HepG2 (cell line): ENCODE data around the gene COX4I2. TPM values are rescaled to one million over a fixed set of nuclear protein-coding genes. Genes with fewer than 3 reads are reported as not detected.
A peak's percentile ranks its signal among the peaks of the same experiment; 100 is the strongest.
"Not testable (repeated sequence)": the region's sequence is repeated elsewhere in the genome, so short reads cannot be mapped to it uniquely, and the experiment has no call there.

Source experiments
- ATAC-seq: fragments of 200-7000 bp; cut with Tn5 transposase; 3 replicates; pipeline ENCODE4 v1.9.1; 2020; ENCODE audit warnings: mild to moderate bottlenecking, moderate library complexity
- BruUV-seq: library from RNA; stranded (reverse); fragments of 400-500 nt; replicated peaks from 2 replicates; lab custom pipeline; 2021; lab: Mats Ljungman, UMichigan
- CTCF ChIA-PET: fragments of 300-600 bp; formaldehyde crosslinking; extraction: SDS; loops from one replicate; lab custom pipeline; 2021; ENCODE audit warnings: low total read pairs, inconsistent platforms, low intra/inter-chr PET ratio; lab: Yijun Ruan, JAX
- POLR2A ChIA-PET: fragments of 350-600 bp; sonication (Branson Sonifier 250); formaldehyde crosslinking; loops from one replicate; lab custom pipeline; 2020; ENCODE audit warnings: antibody characterized with exemption, inconsistent platforms; lab: Yijun Ruan, JAX
- DNase-seq: peaks from one replicate; pipeline ENCODE4 v3.0.0-alpha.2; 2015; ENCODE audit warnings: low spot score
- FAIRE-seq: peaks from 3 replicates; lab custom pipeline; 2011; peaks lifted over from hg19 to GRCh38; lab: Jason Lieb, UNC
- H2AFZ ChIP-seq: one replicate; pipeline ENCODE4 v1.6.1; 2011; ENCODE audit warnings: low read length, inconsistent platforms
- H3K27ac ChIP-seq: fragments of 300-600 bp; 3 replicates; pipeline ENCODE4 v1.8.0; 2011; ENCODE audit warnings: mixed run types, mild to moderate bottlenecking, mixed read lengths, low read length, inconsistent platforms; ENCODE audit not compliant: insufficient read depth; ENCODE audit errors: extremely low read length
- H3K27me3 ChIP-seq, 2 experiments: fragments of 200-600 bp in 1 of 2; 2 replicates in 1 of 2; 3 replicates in 1 of 2; pipeline versions ENCODE4 v1.6.0 to v1.8.0; 2011; ENCODE audit warnings: low read length in 2 of 2, mild to moderate bottlenecking in 2 of 2, moderate library complexity in 2 of 2, inconsistent platforms in 1 of 2; ENCODE audit not compliant: insufficient read depth in 2 of 2, control insufficient read depth in 1 of 2
- H3K36me3 ChIP-seq, 2 experiments: fragments of 200-600 bp in 1 of 2; replicated peaks in 1 of 2; 2 replicates in 1 of 2; 3 replicates in 1 of 2; pipeline versions ENCODE4 v1.5.1 to v1.8.0; 2011; ENCODE audit warnings: low read length in 2 of 2, inconsistent platforms in 1 of 2; ENCODE audit not compliant: insufficient read depth in 2 of 2, control insufficient read depth in 1 of 2
- H3K4me1 ChIP-seq: 2 replicates; pipeline ENCODE4 v1.5.1; 2012; ENCODE audit warnings: low read length, inconsistent platforms; ENCODE audit not compliant: insufficient read depth
- H3K4me2 ChIP-seq: 2 replicates; pipeline ENCODE4 v1.6.0; 2011; ENCODE audit warnings: low read depth, low read length, inconsistent platforms
- H3K4me3 ChIP-seq, 3 experiments: fragments of 200-600 bp in 1 of 3; sonication (generic), shearing (Covaris generic) in 1 of 3; replicated peaks in 1 of 3; 2 replicates each; pipeline ENCODE4 v1.5.1; 2011 to 2016; ENCODE audit warnings: low read length in 3 of 3, inconsistent platforms in 2 of 3, low read depth in 2 of 3, mild to moderate bottlenecking in 2 of 3, control low read depth in 1 of 3, mixed read lengths in 1 of 3; ENCODE audit not compliant: insufficient read depth in 1 of 3
- H3K79me2 ChIP-seq: one replicate; pipeline ENCODE4 v1.6.1; 2011; ENCODE audit warnings: low read length, inconsistent platforms; ENCODE audit not compliant: insufficient read depth
- H3K9ac ChIP-seq: 2 replicates; pipeline ENCODE4 v1.6.0; 2011; ENCODE audit warnings: mild to moderate bottlenecking, low read depth, low read length, inconsistent platforms; ENCODE audit not compliant: insufficient read depth
- H3K9me3 ChIP-seq: 2 replicates; pipeline ENCODE4 v1.5.1; 2012; ENCODE audit warnings: mild to moderate bottlenecking, low read length
- H4K20me1 ChIP-seq: 2 replicates; pipeline ENCODE4 v1.6.0; 2011; ENCODE audit warnings: inconsistent platforms, mild to moderate bottlenecking, low read length, moderate library complexity; ENCODE audit not compliant: insufficient read depth
- ARID5B ChIP-seq: IDR thresholded peaks from 2 replicates; pipeline ENCODE4 v1.4.0; 2020; ENCODE audit warnings: mild to moderate bottlenecking, missing genetic modification reagents
- CEBPG ChIP-seq: IDR thresholded peaks from 2 replicates; pipeline ENCODE4 v1.6.1; 2016
- GABPB1 ChIP-seq: IDR thresholded peaks from 2 replicates; pipeline ENCODE4 v1.6.1; 2016; ENCODE audit warnings: mild to moderate bottlenecking, missing genetic modification reagents, moderate library complexity, missing compliant biosample characterization
- MYC ChIP-seq: sonication (generic); formaldehyde crosslinking; IDR thresholded peaks from 2 replicates; pipeline ENCODE4 v1.9.0; 2021; ENCODE audit warnings: missing genetic modification reagents, borderline replicate concordance
- NFATC3 ChIP-seq: sonication (generic); formaldehyde crosslinking; IDR thresholded peaks from 2 replicates; pipeline ENCODE4 v1.5.1; 2020; ENCODE audit warnings: mild to moderate bottlenecking, missing genetic modification reagents
- NR2F6 ChIP-seq, 2 experiments: IDR thresholded peaks; 2 replicates each; pipeline ENCODE4 v1.6.1; 2016; ENCODE audit warnings: antibody characterized with exemption in 1 of 2, mild to moderate bottlenecking in 1 of 2
- POGK ChIP-seq: sonication (generic); formaldehyde crosslinking; conservative IDR thresholded peaks from 2 replicates; pipeline ENCODE4 v1.8.0; 2022; ENCODE audit warnings: mild to moderate bottlenecking, moderate library complexity, missing genetic modification reagents
- POGZ ChIP-seq: sonication (generic); formaldehyde crosslinking; IDR thresholded peaks from 2 replicates; pipeline ENCODE4 v1.4.0; 2020; ENCODE audit warnings: mild to moderate bottlenecking, missing genetic modification reagents
- SP2 ChIP-seq: sonication (generic); formaldehyde crosslinking; IDR thresholded peaks from 2 replicates; pipeline ENCODE4 v1.5.1; 2020; ENCODE audit warnings: mild to moderate bottlenecking, missing genetic modification reagents
- SRSF9 ChIP-seq: fragments of 200-400 bp; formaldehyde crosslinking; IDR thresholded peaks from 2 replicates; pipeline ENCODE4 v1.6.1; 2018; ENCODE audit warnings: borderline replicate concordance, mild to moderate bottlenecking, low read depth, low read length; ENCODE audit not compliant: insufficient read depth, poor library complexity, severe bottlenecking
- ZGPAT ChIP-seq: IDR thresholded peaks from 2 replicates; pipeline ENCODE4 v1.6.1; 2016; ENCODE audit warnings: mild to moderate bottlenecking
- ZNF256 ChIP-seq: sonication (generic); formaldehyde crosslinking; conservative IDR thresholded peaks from 2 replicates; pipeline ENCODE4 v1.4.0; 2020; ENCODE audit warnings: missing genetic modification reagents
- ZNF747 ChIP-seq: sonication (generic); formaldehyde crosslinking; IDR thresholded peaks from 2 replicates; pipeline ENCODE4 v1.8.1; 2023; ENCODE audit warnings: missing genetic modification reagents, mild to moderate bottlenecking, borderline replicate concordance
- ZNF777 ChIP-seq: sonication (generic); formaldehyde crosslinking; IDR thresholded peaks from 2 replicates; pipeline ENCODE4 v1.4.0; 2020; ENCODE audit warnings: missing genetic modification reagents
- WGBS: methylation state at CpG from one replicate; pipeline ENCODE4 v1.1.6; 2017; ENCODE audit warnings: low lambda C conversion rate; 5-methylcytosine and 5-hydroxymethylcytosine counted together
- in situ Hi-C: cut with HindIII; loops from 2 replicates; pipeline ENCODE4 v1.10.0; 2017; ENCODE audit warnings: low pct_unique_long_range_greater_than_20kb; ENCODE audit not compliant: extremely low pct_ligation_motif_present
- intact Hi-C: fragments of 100-400 bp; cut with micrococcal nuclease; formaldehyde crosslinking; loops from one replicate; pipeline ENCODE4 v1.10.0; 2022; ENCODE audit not compliant: unreplicated experiment
- polyA plus RNA-seq, 8 experiments: library from polyadenylated mRNA; depleted of rRNA in 3 of 8; stranded (reverse) in 7 of 8; unstranded in 1 of 8; fragments of >200 nt; fragmentation: Illumina TruSeq in 4 of 8; extraction: Trizol in 4 of 8; gene quantifications; 2 replicates each; pipeline versions ENCODE4 v1.2.1 to v1.2.3, GENCODE V29; 2011 to 2016; ENCODE audit warnings: low read depth in 4 of 8, missing spikeins in 1 of 8, mixed read lengths in 1 of 8; ENCODE audit not compliant: insufficient read depth in 1 of 8
- total RNA-seq, 5 experiments: library from RNA; depleted of rRNA; stranded (reverse); fragments of >200 nt; fragmentation: Illumina TruSeq; extraction: Trizol; gene quantifications; 2 replicates each; pipeline ENCODE4 v1.2.3, GENCODE V29; 2016; ENCODE audit warnings: low read depth in 1 of 5

Gene COX4I2
- total and polyA plus RNA-seq, 2 of the 13 experiments (the other 11 are each of a cell fraction or from before 2014, with no cell fraction given): 1.1 TPM; not detected in 1

- TF ChIP-seq ZNF747 (CRISPR knock-in tag) (0 out of 2 replicates have a peak, but pooled peaks have one; percentile 29), POGZ (0 out of 2 replicates have a peak, but pooled peaks have one; percentile 5), POGK (CRISPR knock-in tag) (no peak), NFATC3 (no peak), SRSF9 (no peak), ZNF256 (CRISPR knock-in tag) (no peak), MYC (CRISPR knock-in tag) (no peak)
Measured at GRCh38 chr20:31667315-31668285, 29.9 kb downstream of the COX4I2 start (continued).

GRCh38 chr20:31668944-31669343 lies 31.2 kb downstream of the COX4I2 start:
- H3K4me3 ChIP-seq, intact Hi-C loops, DNase-seq, FAIRE-seq, ATAC-seq, H3K9ac ChIP-seq, in situ Hi-C loops, BruUV-seq, H2AFZ ChIP-seq, H3K27me3 ChIP-seq, CTCF ChIA-PET, H3K9me3 ChIP-seq, H3K4me2 ChIP-seq: not testable (repeated sequence)
- peak overlapping the region; percentile 7 for H3K27ac ChIP-seq
- POLR2A ChIA-PET: interaction anchor here (0.7 to 20.7 kb wide), 4 partner anchors 10 to 45 kb away, joined by 3 to 643 read pairs (median 29); partner anchors contain the start of gene BCL2L1
- peaks cover 83% of the 10 kb centered on the region for H3K4me1 ChIP-seq
- peaks cover 58% of the 10 kb centered on the region for H3K79me2 ChIP-seq
- 96% methylated on average over 2 of the region's 2 CpGs for WGBS
- H4K20me1 ChIP-seq: peaks cover 38% of the 10 kb centered on the region
- H3K36me3 ChIP-seq: peaks cover 58 to 77% of the 10 kb centered on the region in 2 experiments
- peak; percentile 18; the same call in 1 of the 2 replicates for TF ChIP-seq NR2F6 (IDR thresholded peaks at IDR 0.05)
- TF ChIP-seq NR2F6 (CRISPR knock-in tag; IDR thresholded peaks at IDR 0.05): peak; percentile 68; the same call in 1 of the 2 replicates
- peak; percentile 13; the same call in 1 of the 2 replicates for TF ChIP-seq ARID5B (CRISPR knock-in tag)
- TF ChIP-seq SP2 (CRISPR knock-in tag): peak; percentile 10; the same call in 1 of the 2 replicates
- TF ChIP-seq CEBPG (CRISPR knock-in tag): peak; percentile 52
- 0 out of 2 replicates have a peak, but pooled peaks have one; percentile 3 for TF ChIP-seq GABPB1
- TF ChIP-seq ZGPAT: 0 out of 2 replicates have a peak, but pooled peaks have one; percentile 50
- TF ChIP-seq ZNF777 (CRISPR knock-in tag): 0 out of 2 replicates have a peak, but pooled peaks have one; percentile 14
